HuH-7.5 (cell line): ENCODE data around the gene LCK.
"Not testable (repeated sequence)": the region's sequence is repeated elsewhere in the genome, so short reads cannot be mapped to it uniquely, and the experiment has no call there.

ENCODE experiments used
- DNase-seq: peaks from one replicate; pipeline ENCODE4 v3.0.0; 2011; ENCODE audit warnings: low spot score

LCK gene

GRCh38 chr1:32240140-32240951 lies 10.7 kb upstream of the LCK start:
- peak; percentile 62 for DNase-seq

GRCh38 chr1:32241001-32241763 lies 9.9 kb upstream of the LCK start:
- peak; percentile 48 for DNase-seq

GRCh38 chr1:32242341-32242851 lies 8.7 kb upstream of the LCK start:
- DNase-seq = peak; percentile 36

GRCh38 chr1:32246888-32247273 lies 4.2 kb upstream of the LCK start, which contains the start of gene FAM167B:
Gene FAM167B (plus strand): TSS chr1:32247222. CDS start chr1:32247422, 200 bp downstream.
- DNase-seq = no peak

- no peak for DNase-seq
These were observed 3.6 kb upstream of the LCK start for GRCh38 chr1:32247452-32247851.

- peak; percentile 82 for DNase-seq
These were observed 2.8 kb upstream of the LCK start for GRCh38 chr1:32247983-32248889.

- DNase-seq = peak; percentile 70
These were observed 1.1 kb upstream of the LCK start for GRCh38 chr1:32249831-32250525.

- peak; percentile 56 for DNase-seq
These were observed 4.3 kb downstream of the LCK start for GRCh38 chr1:32255072-32256071.

GRCh38 chr1:32256473-32257226 lies 5.6 kb downstream of the LCK start:
- DNase-seq = no peak

- no peak for DNase-seq
These were observed 6.1 kb downstream of the LCK start for GRCh38 chr1:32257227-32257508.

GRCh38 chr1:32263236-32263593 lies 12.2 kb downstream of the LCK start:
- DNase-seq = not testable (repeated sequence)

- no peak for DNase-seq
These were observed 12.7 kb downstream of the LCK start for GRCh38 chr1:32263744-32264143.

GRCh38 chr1:32265846-32266245 lies 14.8 kb downstream of the LCK start:
- DNase-seq = no peak

GRCh38 chr1:32266921-32267591 lies 16.0 kb downstream of the LCK start:
- no peak for DNase-seq

GRCh38 chr1:32269744-32270143 lies 18.7 kb downstream of the LCK start:
- DNase-seq = no peak

GRCh38 chr1:32272557-32273390 lies 21.7 kb downstream of the LCK start:
- DNase-seq = no peak

GRCh38 chr1:32273391-32274208 lies 22.5 kb downstream of the LCK start:
- DNase-seq = peak; percentile 39
